Body of pancreas (tissue), 4 donors: ENCODE results near the gene LRRK1. TPM values are rescaled to one million over a fixed set of nuclear protein-coding genes. Genes with fewer than 3 reads are reported as not detected.

Experiments
- ATAC-seq: fragments of 150-250 bp; one replicate; pipeline ENCODE4 v1.9.1; 2016
- DNase-seq, 4 donors: peaks; one replicate each; pipeline ENCODE4 v3.0.0-alpha.2; 2019
- H3K27ac ChIP-seq, 4 donors: fragments of 200-600 bp; sonication (generic); 1 replicate in 3 of 4; 2 replicates in 1 of 4; pipeline versions ENCODE4 v1.5.1 to v1.6.1; 2016 to 2019; ENCODE audit warnings: mild to moderate bottlenecking in 1 of 4, mixed read lengths in 1 of 4, moderate library complexity in 1 of 4
- H3K27me3 ChIP-seq, 2 donors: fragments of 200-600 bp; sonication (generic); one replicate each; pipeline ENCODE4 v1.6.0; 2016; ENCODE audit warnings: mild to moderate bottlenecking in 1 of 2
- H3K36me3 ChIP-seq, 2 donors: fragments of 200-600 bp; sonication (generic); replicated peaks in 1 of 2; 2 replicates each; pipeline ENCODE4 v1.5.1; 2016; ENCODE audit warnings: low read depth in 2 of 2; ENCODE audit not compliant: insufficient read depth in 1 of 2
- H3K4me1 ChIP-seq: fragments of 200-600 bp; sonication (generic); one replicate; pipeline ENCODE4 v1.6.0; 2016
- H3K4me3 ChIP-seq, 2 donors: fragments of 200-600 bp; sonication (generic); 1 replicate in 1 of 2; 2 replicates in 1 of 2; pipeline ENCODE4 v1.5.1; 2016 to 2019
- H3K9me3 ChIP-seq, 3 donors: fragments of 200-600 bp; sonication (generic); 1 replicate in 2 of 3; 2 replicates in 1 of 3; pipeline ENCODE4 v1.5.1; 2016
- POLR2A ChIP-seq, 3 donors: fragments of 450-650 bp; IDR thresholded peaks; one replicate each; pipeline ENCODE4 v1.6.1; 2016; ENCODE audit warnings: antibody characterized with exemption in 3 of 3, mild to moderate bottlenecking in 2 of 3
- WGBS, 2 donors: methylation state at CpG; one replicate each; pipeline ENCODE4 v1.1.5; 2017; 5-methylcytosine and 5-hydroxymethylcytosine counted together
- intact Hi-C: fragments of 100-400 bp; cut with DNase I; formaldehyde crosslinking; loops from one replicate; pipeline ENCODE4 v1.15.1; 2023
- total RNA-seq, 2 donors: library from RNA; depleted of rRNA; stranded (reverse); fragments of >200 nt; gene quantifications; one replicate each; pipeline ENCODE4 v1.1.0, GENCODE V29; 2016
- TF ChIP-seq, protein P1 (sequence below), 7 experiments: fragments of 450-650 bp in 4 of 7; fragments of 200-600 bp in 3 of 7; sonication (generic) in 3 of 7; IDR thresholded peaks; one replicate each; pipeline ENCODE4 v1.5.1; 2016 to 2019; ENCODE audit warnings: antibody characterized with exemption in 7 of 7

The LRRK1 gene
- total RNA-seq, 2 donors from 2014 or later, result 12.2 to 14.0 TPM

DNA sequence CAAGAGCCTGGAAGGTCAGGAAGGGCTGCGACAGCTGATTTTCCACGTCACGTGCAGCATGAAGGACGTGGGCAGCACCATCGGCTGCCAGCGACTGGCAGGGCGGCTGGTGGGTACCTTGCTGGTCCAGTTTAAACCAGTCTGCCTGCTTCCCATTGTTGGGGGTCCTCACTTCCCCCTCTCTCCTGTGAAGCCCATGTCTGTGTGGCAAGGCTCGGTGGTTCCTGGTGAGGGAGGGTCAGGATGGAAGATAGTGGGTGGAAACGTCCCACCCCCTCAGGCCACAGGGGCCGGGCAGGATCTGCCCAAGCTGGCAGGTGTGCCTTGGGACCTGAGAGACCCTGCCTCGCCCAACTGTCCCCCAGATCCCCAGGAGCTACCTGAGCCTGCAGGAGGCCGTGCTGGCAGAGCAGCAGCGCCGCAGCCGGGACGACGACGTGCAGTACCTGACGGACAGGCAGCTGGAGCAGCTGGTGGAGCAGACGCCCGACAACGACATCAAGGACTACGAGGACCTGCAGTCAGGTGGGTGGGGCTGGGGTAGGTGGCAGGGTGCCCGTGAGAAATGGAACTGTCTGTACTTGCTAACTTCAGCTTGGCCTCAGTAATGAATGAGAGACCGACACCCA lies 108.2 kb downstream of the LRRK1 start:
- no peak overlapping the region for H3K27ac ChIP-seq
- no peak overlapping the region for H3K4me3 ChIP-seq
- intact Hi-C loops, result no loop called here
- WGBS, 2 donors, result 85 to 92% methylated on average over 19 to 25 of the region's 25 CpGs
- no peaks in the 10 kb centered on the region for H3K4me1 ChIP-seq
- H3K36me3 ChIP-seq, result no peaks in the 10 kb centered on the region
- DNase-seq (peak in 1 of 4 donors; percentile 6), ATAC-seq (no peak)
- TF ChIP-seq, protein P1, sequence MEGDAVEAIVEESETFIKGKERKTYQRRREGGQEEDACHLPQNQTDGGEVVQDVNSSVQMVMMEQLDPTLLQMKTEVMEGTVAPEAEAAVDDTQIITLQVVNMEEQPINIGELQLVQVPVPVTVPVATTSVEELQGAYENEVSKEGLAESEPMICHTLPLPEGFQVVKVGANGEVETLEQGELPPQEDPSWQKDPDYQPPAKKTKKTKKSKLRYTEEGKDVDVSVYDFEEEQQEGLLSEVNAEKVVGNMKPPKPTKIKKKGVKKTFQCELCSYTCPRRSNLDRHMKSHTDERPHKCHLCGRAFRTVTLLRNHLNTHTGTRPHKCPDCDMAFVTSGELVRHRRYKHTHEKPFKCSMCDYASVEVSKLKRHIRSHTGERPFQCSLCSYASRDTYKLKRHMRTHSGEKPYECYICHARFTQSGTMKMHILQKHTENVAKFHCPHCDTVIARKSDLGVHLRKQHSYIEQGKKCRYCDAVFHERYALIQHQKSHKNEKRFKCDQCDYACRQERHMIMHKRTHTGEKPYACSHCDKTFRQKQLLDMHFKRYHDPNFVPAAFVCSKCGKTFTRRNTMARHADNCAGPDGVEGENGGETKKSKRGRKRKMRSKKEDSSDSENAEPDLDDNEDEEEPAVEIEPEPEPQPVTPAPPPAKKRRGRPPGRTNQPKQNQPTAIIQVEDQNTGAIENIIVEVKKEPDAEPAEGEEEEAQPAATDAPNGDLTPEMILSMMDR (IDR thresholded peaks at IDR 0.05), result no peak
- no peak for TF ChIP-seq POLR2A (IDR thresholded peaks at IDR 0.05)
- H3K9me3 ChIP-seq, result no peaks in the 10 kb centered on the region
- no peaks in the 10 kb centered on the region for H3K27me3 ChIP-seq

GRCh38 chr15:101027920-101028319 lies 108.8 kb downstream of the LRRK1 start:
- DNase-seq, result peak in 1 of 4 donors; percentile 4
- Histone ChIP-seq H3K4me1 (no peaks in the 10 kb centered on the region), H3K27me3 (no peaks in the 10 kb centered on the region), H3K9me3 (no peaks in the 10 kb centered on the region), H3K4me3 (no peak overlapping the region), H3K27ac (no peak overlapping the region), H3K36me3 (no peaks in the 10 kb centered on the region)
- WGBS, 2 donors, result 78 to 89% methylated on average over 13 of the region's 13 CpGs
- ATAC-seq, result no peak
- TF ChIP-seq, protein P1 (IDR thresholded peaks at IDR 0.05), result no peak
- no peak for TF ChIP-seq POLR2A (IDR thresholded peaks at IDR 0.05)
- intact Hi-C loops, result no loop called here

GRCh38 chr15:101028321-101028720 lies 109.2 kb downstream of the LRRK1 start:
- no peak for TF ChIP-seq POLR2A (IDR thresholded peaks at IDR 0.05)
- TF ChIP-seq, protein P1 (IDR thresholded peaks at IDR 0.05), result no peak
- H3K9me3 ChIP-seq, result no peaks in the 10 kb centered on the region
- ATAC-seq (no peak), DNase-seq (no peak)
- no peak overlapping the region for H3K27ac ChIP-seq
- 85 to 86% methylated on average over 9 of the region's 9 CpGs for WGBS, 2 donors
- no peak overlapping the region for H3K4me3 ChIP-seq
- H3K27me3 ChIP-seq, result no peaks in the 10 kb centered on the region
- intact Hi-C loops, result no loop called here
- no peaks in the 10 kb centered on the region for H3K4me1 ChIP-seq
- no peaks in the 10 kb centered on the region for H3K36me3 ChIP-seq

DNA sequence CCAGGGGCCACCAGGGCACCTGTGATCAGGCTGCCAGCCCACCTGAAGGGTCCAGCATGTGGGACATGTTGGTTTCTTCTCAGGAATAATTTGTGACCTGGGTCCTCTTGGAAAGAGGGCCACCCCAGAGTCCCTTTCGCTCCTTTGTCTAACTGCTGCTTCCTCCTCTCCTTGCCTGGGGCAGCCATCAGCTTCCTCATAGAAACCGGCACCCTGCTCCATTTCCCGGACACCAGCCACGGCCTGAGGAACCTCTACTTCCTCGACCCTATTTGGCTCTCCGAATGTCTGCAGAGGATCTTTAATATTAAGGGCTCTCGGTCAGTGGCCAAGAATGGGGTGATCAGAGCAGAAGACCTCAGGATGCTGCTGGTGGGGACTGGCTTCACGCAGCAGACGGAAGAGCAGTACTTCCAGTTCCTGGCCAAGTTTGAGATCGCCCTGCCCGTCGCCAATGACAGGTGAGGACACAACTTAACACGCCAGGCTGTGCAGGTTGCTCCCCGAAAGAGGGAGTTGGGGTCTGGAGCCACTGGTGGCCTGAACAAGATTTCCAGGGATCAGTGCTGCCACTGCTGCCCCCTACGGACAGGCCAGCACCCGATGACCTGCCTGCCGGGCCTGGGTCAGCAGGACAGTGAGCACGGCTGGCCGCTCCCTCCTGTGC lies 109.7 kb downstream of the LRRK1 start:
- WGBS, 2 donors, result 89 to 94% methylated on average over 9 to 19 of the region's 19 CpGs
- peak in 1 of 4 donors; percentile 5 for DNase-seq
- no peaks in the 10 kb centered on the region for H3K4me1 ChIP-seq
- no peaks in the 10 kb centered on the region for H3K27me3 ChIP-seq
- H3K36me3 ChIP-seq, result no peaks in the 10 kb centered on the region
- no peak overlapping the region for H3K27ac ChIP-seq
- H3K4me3 ChIP-seq, result no peak overlapping the region
- TF ChIP-seq, protein P1 (IDR thresholded peaks at IDR 0.05), result no peak
- TF ChIP-seq POLR2A (IDR thresholded peaks at IDR 0.05), result no peak
- ATAC-seq, result no peak
- intact Hi-C loops, result no loop called here
- no peaks in the 10 kb centered on the region for H3K9me3 ChIP-seq
